ENCODE data around the gene RASSF5. TPM values are rescaled to one million over a fixed set of nuclear protein-coding genes. Genes with fewer than 3 reads are reported as not detected.

Gene RASSF5
- total and polyA plus RNA-seq, 2 of the 13 experiments (the other 11 are each of a cell fraction or from before 2014, with no cell fraction given), result 0.18 to 0.40 TPM

GRCh38 chr1:206556047-206556749 is 48.9 kb downstream of the RASSF5 start (continued):
- no peak for TF ChIP-seq ZBTB25 (CRISPR knock-in tag; IDR thresholded peaks at IDR 0.05)
- no peak for TF ChIP-seq KMT2B (CRISPR knock-in tag; IDR thresholded peaks at IDR 0.05)
- no peak for TF ChIP-seq TOE1 (CRISPR knock-in tag; IDR thresholded peaks at IDR 0.05)
- no peak for TF ChIP-seq ZNF225 (CRISPR knock-in tag; IDR thresholded peaks at IDR 0.05)
- TF ChIP-seq POGK (CRISPR knock-in tag; conservative IDR thresholded peaks at IDR 0.05), result no peak
- TF ChIP-seq DRAP1 (CRISPR knock-in tag; IDR thresholded peaks at IDR 0.05), result no peak
- TF ChIP-seq ZNF777 (CRISPR knock-in tag; IDR thresholded peaks at IDR 0.05), result no peak
- no peak for TF ChIP-seq E2F5 (CRISPR knock-in tag; conservative IDR thresholded peaks at IDR 0.05)
- TF ChIP-seq TEF (CRISPR knock-in tag; IDR thresholded peaks at IDR 0.05), result no peak
- TF ChIP-seq GTF2F1 (IDR thresholded peaks at IDR 0.05; ENCODE audit: low read length), result no peak
- TF ChIP-seq SRSF4 (IDR thresholded peaks at IDR 0.05; ENCODE audit: low read depth, low read length, poor library complexity, severe bottlenecking), result no peak
- TF ChIP-seq HIVEP1 (CRISPR knock-in tag; IDR thresholded peaks at IDR 0.05), result no peak
- 0 out of 2 replicates have a peak, but pooled peaks have one; percentile 39 for TF ChIP-seq HDAC2 (CRISPR knock-in tag; IDR thresholded peaks at IDR 0.05)
- TF ChIP-seq CCDC6 (CRISPR knock-in tag; IDR thresholded peaks at IDR 0.05), result no peak
- no peak for TF ChIP-seq EHMT2 (IDR thresholded peaks at IDR 0.05; ENCODE audit: borderline replicate concordance, low read depth, low read length)
- TF ChIP-seq SMARCE1 (IDR thresholded peaks at IDR 0.05; ENCODE audit: borderline replicate concordance), result no peak
- no peak for TF ChIP-seq CTCF (CRISPR knock-in tag; IDR thresholded peaks at IDR 0.05)
- no peak for TF ChIP-seq SRF (IDR thresholded peaks at IDR 0.05; ENCODE audit: low read depth, low read length)
- TF ChIP-seq AKAP8 (CRISPR knock-in tag; IDR thresholded peaks at IDR 0.05), result no peak
- no peak for TF ChIP-seq THAP9 (CRISPR knock-in tag; IDR thresholded peaks at IDR 0.05; ENCODE audit: borderline replicate concordance)
